Right lobe of liver (tissue), 6 donors: ENCODE results near the gene SCNN1A. TPM values are rescaled to one million over a fixed set of nuclear protein-coding genes. Genes with fewer than 3 reads are reported as not detected.

Experiments used
- ATAC-seq, 4 donors: fragments of 200-7000 bp; cut with Tn5 transposase; one replicate each; pipeline ENCODE4 v1.9.1; 2020; ENCODE audit warnings: mild to moderate bottlenecking in 4 of 4, moderate library complexity in 4 of 4
- DNase-seq, 3 donors: peaks; one replicate each; pipeline ENCODE4 v3.0.0-alpha.2; 2020
- H3K27ac ChIP-seq, 3 donors: fragments of 200-600 bp; one replicate each; pipeline ENCODE4 v1.8.0; 2022
- H3K27me3 ChIP-seq, 2 donors: fragments of 200-600 bp; one replicate each; pipeline ENCODE4 v1.8.0; 2022
- H3K36me3 ChIP-seq, 4 donors: fragments of 200-600 bp; sonication (generic) in 1 of 4; one replicate each; pipeline versions ENCODE4 v1.5.1 to v1.8.0; 2017 to 2022; ENCODE audit warnings: control low read depth in 1 of 4
- H3K4me1 ChIP-seq, 4 donors: fragments of 200-600 bp; sonication (generic) in 1 of 4; one replicate each; pipeline versions ENCODE4 v1.5.1 to v1.8.0; 2017 to 2022; ENCODE audit warnings: control low read depth in 1 of 4
- H3K4me3 ChIP-seq, 3 donors: fragments of 200-600 bp; one replicate each; pipeline ENCODE4 v1.8.0; 2022
- H3K9me3 ChIP-seq, 4 donors: fragments of 200-600 bp; sonication (generic) in 1 of 4; one replicate each; pipeline versions ENCODE4 v1.5.1 to v1.8.0; 2017 to 2022; ENCODE audit warnings: control low read depth in 1 of 4
- CTCF ChIP-seq, 4 donors: fragments of 200-600 bp in 3 of 4; fragments of 450-650 bp in 1 of 4; IDR thresholded peaks; one replicate each; pipeline versions ENCODE4 v1.5.1 to v1.8.0; 2016 to 2022; ENCODE audit warnings: antibody characterized with exemption in 4 of 4, mild to moderate bottlenecking in 2 of 4
- POLR2A ChIP-seq: fragments of 450-650 bp; IDR thresholded peaks from one replicate; pipeline ENCODE4 v1.6.1; 2017; ENCODE audit warnings: antibody characterized with exemption, mild to moderate bottlenecking
- WGBS: methylation state at CpG from one replicate; pipeline ENCODE4 v1.1.6; 2018; ENCODE audit warnings: low coverage, low lambda C conversion rate; ENCODE audit not compliant: insufficient coverage; ENCODE audit errors: missing lambda C conversion rate; 5-methylcytosine and 5-hydroxymethylcytosine counted together
- intact Hi-C, 2 donors: fragments of 100-400 bp; cut with DNase I; formaldehyde crosslinking; loops; one replicate each; pipeline versions ENCODE4 v1.11.2 to v1.14.1; 2022
- total RNA-seq, 6 experiments: library from RNA; depleted of rRNA in 2 of 6; stranded (reverse); fragments of >200 nt in 2 of 6; fragmentation: NEBNext Ultra II Directional in 3 of 6; extraction: Animal tissue kit (Norgen Biotek cat#: 25700) in 3 of 6; gene quantifications; one replicate each; pipeline versions ENCODE4 v1.1.0 to v1.2.4, GENCODE V29; 2016 to 2023
- donor health status: DM: no; HTN: yes; CAD: no.
- donor health status: DM: no; HTN: no; CAD: no.
- donor health status: DM: no; HTN: no; CAD: no.
- donor health status: DM: no; HTN: yes; CAD: no.
- donor health status: DM: no; HTN: yes; CAD: no.

The SCNN1A gene
- total RNA-seq, 6 experiments from 2014 or later, result 2.1 to 9.5 (median 6.0) TPM

DNA sequence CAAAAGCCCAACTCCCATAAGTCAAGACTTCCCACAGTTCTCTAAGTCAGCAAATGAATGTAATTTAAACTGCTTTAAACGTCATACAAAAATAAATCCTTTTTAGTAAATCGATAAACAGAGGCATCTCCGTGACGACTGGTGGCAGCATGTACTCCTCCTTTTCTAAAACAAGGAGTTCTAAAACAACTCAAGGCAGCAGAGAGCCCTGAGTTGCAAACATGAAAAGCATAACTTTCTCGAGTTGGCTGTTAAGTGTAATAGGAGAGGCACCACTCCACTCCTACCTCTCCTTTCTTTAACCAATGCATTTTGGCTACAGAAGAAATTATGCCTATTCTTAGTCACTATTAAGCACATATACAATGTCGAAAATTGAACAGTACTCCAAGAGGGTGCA lies 30.6 kb upstream of the SCNN1A start:
- no peaks in the 10 kb centered on the region for H3K36me3 ChIP-seq
- no peak overlapping the region for H3K4me3 ChIP-seq
- 78% methylated on average over 6 of the region's 6 CpGs for WGBS
- no peak for ATAC-seq
- TF ChIP-seq POLR2A (no peak), CTCF (IDR thresholded peaks at IDR 0.05) (no peak)
- no peaks in the 10 kb centered on the region for H3K27me3 ChIP-seq
- no peak overlapping the region for H3K27ac ChIP-seq
- intact Hi-C loops, result no loop called here
- no peaks in the 10 kb centered on the region for H3K9me3 ChIP-seq
- no peak for DNase-seq
- H3K4me1 ChIP-seq, result no peaks in the 10 kb centered on the region

DNA sequence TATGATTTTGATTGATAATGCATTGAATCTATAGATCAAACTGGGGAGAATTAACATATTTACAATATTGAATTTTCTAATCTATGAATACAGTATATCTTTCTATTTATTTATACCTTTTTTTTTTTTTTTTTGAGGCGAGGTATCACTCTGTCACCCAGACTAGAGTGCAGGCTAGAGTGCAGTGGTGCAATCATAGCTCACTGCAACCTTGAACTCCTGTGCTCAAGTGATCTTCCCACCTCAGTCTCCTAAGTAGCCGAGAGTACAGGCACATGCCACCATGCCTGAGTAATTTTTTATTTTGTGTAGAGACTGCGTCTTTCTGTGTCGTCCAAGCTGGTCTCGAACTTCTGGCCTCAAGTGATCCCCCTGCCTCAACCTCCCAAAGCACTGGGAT lies 29.0 kb upstream of the SCNN1A start:
- intact Hi-C loops, result no loop called here
- ATAC-seq (no peak), DNase-seq (no peak)
- no peaks in the 10 kb centered on the region for H3K27me3 ChIP-seq
- H3K27ac ChIP-seq, result no peak overlapping the region
- no peaks in the 10 kb centered on the region for H3K9me3 ChIP-seq
- TF ChIP-seq POLR2A, result no peak
- TF ChIP-seq CTCF (IDR thresholded peaks at IDR 0.05), result no peak
- no peaks in the 10 kb centered on the region for H3K4me1 ChIP-seq
- H3K4me3 ChIP-seq, result no peak overlapping the region
- WGBS, result 71% methylated on average over 5 of the region's 5 CpGs
- no peaks in the 10 kb centered on the region for H3K36me3 ChIP-seq

GRCh38 chr12:6399884-6400644 lies 24.7 kb upstream of the SCNN1A start:
- H3K36me3 ChIP-seq, result peaks cover 0 to 7% (median 0%) of the 10 kb centered on the region in 4 donors
- no peak overlapping the region for H3K4me3 ChIP-seq
- TF ChIP-seq POLR2A, result no peak
- TF ChIP-seq CTCF (IDR thresholded peaks at IDR 0.05), result no peak
- no peaks in the 10 kb centered on the region for H3K9me3 ChIP-seq
- ATAC-seq (no peak), DNase-seq (no peak)
- no peaks in the 10 kb centered on the region for H3K27me3 ChIP-seq
- intact Hi-C loops, result no loop called here
- WGBS, result 89% methylated on average over 7 of the region's 7 CpGs
- H3K27ac ChIP-seq, result no peak overlapping the region
- no peaks in the 10 kb centered on the region for H3K4me1 ChIP-seq

GRCh38 chr12:6396031-6396430 lies 20.7 kb upstream of the SCNN1A start:
- Histone ChIP-seq H3K9me3 (no peaks in the 10 kb centered on the region), H3K4me3 (no peak overlapping the region), H3K27ac (no peak overlapping the region), H3K27me3 (no peaks in the 10 kb centered on the region), H3K36me3 (peaks cover 0 to 16% (median under 1%) of the 10 kb centered on the region in 4 donors), H3K4me1 (peaks cover 0 to 3% (median 0%) of the 10 kb centered on the region in 4 donors)
- ATAC-seq (no peak), DNase-seq (no peak)
- WGBS, result 100% methylated on average over 2 of the region's 2 CpGs
- intact Hi-C loops, result no loop called here
- TF ChIP-seq POLR2A (no peak), CTCF (IDR thresholded peaks at IDR 0.05) (no peak)
